Activated naive CD4-positive, alpha-beta T cell treated with anti-CD3 and anti-CD28 coated beads, Interleukin-2, amount 50 U/mL, for 24 hours (primary cell): ENCODE data around the gene HMGXB3.
A peak's percentile ranks its signal among the peaks of the same experiment; 100 is the strongest.

Experiments
- H3K27ac Mint-ChIP-seq: one replicate; pipeline ENCODE4 v1.8.0; 2021; ENCODE audit warnings: mild to moderate bottlenecking, mixed read lengths
- H3K27me3 Mint-ChIP-seq: one replicate; pipeline ENCODE4 v1.8.0; 2021; ENCODE audit warnings: mixed read lengths
- H3K36me3 Mint-ChIP-seq: one replicate; pipeline ENCODE4 v1.8.0; 2021; ENCODE audit warnings: mixed read lengths
- H3K4me1 Mint-ChIP-seq: one replicate; pipeline ENCODE4 v1.8.0; 2021; ENCODE audit warnings: mixed read lengths
- H3K4me3 Mint-ChIP-seq: one replicate; pipeline ENCODE4 v1.8.0; 2021; ENCODE audit warnings: mild to moderate bottlenecking, mixed read lengths
- H3K9me3 Mint-ChIP-seq: one replicate; pipeline ENCODE4 v1.8.0; 2021; ENCODE audit warnings: mixed read lengths

HMGXB3 gene

DNA sequence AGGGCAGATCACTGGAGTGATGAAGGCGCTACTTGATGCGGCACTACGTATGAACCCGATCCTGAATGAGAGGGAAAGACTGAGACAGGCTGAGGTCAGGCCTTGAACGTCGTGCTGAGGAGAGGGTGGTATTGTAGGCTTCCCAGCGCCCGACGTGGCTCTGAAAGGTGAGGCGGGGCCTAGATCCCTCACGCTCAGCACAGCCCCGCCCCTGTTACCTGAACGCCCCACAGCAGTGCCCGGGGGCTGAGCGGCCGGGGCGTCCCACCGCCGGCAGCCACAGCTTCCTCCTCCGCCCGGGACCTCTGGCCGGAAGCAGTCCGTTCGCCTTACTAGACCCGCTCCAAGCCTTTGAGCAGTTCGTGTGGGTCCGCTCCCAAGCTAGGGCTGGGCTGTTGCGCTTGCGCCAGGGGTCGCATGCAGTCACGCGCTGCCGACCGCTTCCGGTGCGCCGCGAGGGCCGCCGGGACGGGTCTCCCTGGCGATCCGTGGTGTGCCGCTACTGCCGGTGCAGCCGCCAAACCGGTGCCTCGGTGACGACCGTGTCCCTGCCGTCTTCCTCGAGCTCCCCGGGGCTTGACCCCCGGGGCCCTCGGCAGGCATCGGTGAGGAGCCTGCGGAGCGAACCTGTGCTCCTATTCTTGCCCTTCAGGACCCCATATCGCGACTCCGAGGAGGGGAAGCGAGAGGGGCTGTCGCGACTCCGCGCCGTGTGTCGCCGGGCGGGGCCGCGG lies at the start of gene HMGXB3, which contains the start of gene TIGD6:
TSS of gene HMGXB3 (plus strand) at position 484 of the 734 bp plus-strand sequence. CDS start 4,114 bp downstream, outside the sequence.
TSS of gene TIGD6 (minus strand) at position 399 of the 734 bp plus-strand sequence. CDS start 4,306 bp downstream, outside the sequence.
- H3K27ac Mint-ChIP-seq: peak within 1 kb of the TSS; percentile 99
- no peaks in the 10 kb centered on the region for H3K9me3 Mint-ChIP-seq
- H3K4me3 Mint-ChIP-seq: peak within 1 kb of the TSS; percentile 98
- H3K4me1 Mint-ChIP-seq: peaks cover 45% of the 10 kb centered on the region
- H3K27me3 Mint-ChIP-seq: no peaks in the 10 kb centered on the region
- peaks cover 17% of the 10 kb centered on the region for H3K36me3 Mint-ChIP-seq

DNA sequence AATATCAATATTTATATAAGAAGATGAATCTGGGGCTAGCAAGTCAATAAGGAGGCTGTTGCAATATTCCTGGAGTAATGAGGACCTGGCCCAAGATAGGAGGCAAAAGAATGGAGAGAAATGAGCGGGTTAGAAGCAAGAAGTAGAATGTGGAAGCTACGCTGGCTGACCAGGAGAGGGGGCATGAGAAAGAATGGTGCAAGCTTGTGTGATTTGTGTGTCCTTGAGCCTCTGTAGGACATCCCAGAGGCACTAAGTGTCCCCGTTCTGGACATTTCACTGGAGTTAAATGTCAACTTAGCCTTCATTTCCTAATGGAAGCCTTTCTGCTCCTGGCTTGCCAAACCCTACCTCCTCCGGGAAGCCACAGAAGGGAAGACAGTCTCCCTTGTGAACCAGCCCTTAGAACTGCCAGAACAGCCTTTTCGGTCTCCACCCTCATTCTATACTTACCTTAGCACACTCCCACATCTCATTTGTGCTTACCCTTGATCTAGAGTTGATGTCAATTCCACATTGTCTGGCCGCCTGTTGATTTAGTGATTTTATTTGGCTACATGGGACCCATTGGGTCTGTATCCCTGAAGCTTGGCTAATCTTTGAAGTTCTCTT lies 49.3 kb upstream of the HMGXB3 start:
- Mint-ChIP-seq H3K27me3 (peaks cover 3% of the 10 kb centered on the region), H3K4me1 (no peaks in the 10 kb centered on the region), H3K27ac (no peak overlapping the region), H3K36me3 (no peaks in the 10 kb centered on the region), H3K9me3 (no peaks in the 10 kb centered on the region), H3K4me3 (no peak overlapping the region)

DNA sequence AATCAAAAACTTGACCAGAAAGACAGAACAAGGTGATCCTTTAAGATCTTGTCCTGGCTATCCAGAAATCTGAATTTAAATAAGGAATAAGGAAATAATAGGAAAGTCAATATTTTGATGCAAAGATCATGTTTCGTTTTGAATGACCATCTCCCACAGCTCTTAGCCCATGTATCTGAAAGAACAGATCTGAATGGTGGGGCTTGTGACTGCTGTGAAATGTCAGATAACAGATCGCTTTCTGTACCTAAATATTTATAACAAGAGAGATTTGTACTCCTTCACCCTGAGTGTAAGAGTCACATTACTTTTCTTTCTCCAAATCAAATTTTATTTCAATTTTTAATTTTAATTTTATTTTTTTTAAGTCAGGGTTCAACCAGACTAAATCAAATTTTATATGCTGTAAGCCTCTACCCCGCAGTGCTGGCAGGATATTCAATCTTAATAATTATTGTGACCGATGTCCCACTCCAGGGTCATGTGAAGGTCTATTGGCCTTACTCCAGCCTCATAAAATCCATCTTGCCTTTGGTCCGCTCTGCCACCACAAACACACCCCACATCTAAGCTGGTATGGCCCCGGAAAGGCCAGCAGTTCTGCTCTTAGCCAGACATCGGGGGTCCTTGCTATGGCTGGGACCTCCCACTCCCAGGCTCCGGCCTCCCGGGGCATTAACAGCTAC lies 47.0 kb upstream of the HMGXB3 start:
- Mint-ChIP-seq H3K4me3 (no peak overlapping the region), H3K27ac (no peak overlapping the region), H3K9me3 (no peaks in the 10 kb centered on the region), H3K36me3 (no peaks in the 10 kb centered on the region), H3K4me1 (no peaks in the 10 kb centered on the region), H3K27me3 (no peaks in the 10 kb centered on the region)

DNA sequence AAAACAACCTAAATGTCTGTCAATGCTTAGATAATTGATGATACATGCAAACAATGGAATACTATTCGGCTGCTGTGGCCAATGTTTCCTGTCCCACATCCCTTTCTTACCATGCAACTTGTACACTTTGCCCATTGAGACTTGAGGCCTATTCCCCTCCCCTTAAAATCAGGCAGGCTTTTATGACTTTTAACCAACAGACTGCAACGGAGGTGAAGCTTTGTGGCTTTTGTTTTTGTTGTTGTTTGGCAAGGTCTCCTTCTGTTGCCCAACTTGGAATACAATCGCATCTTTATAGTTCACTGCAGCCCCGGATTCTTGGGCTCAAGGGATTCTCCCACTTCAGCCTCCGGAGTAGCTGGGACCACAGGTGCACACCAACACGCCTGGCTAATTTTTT lies 45.7 kb upstream of the HMGXB3 start:
- Mint-ChIP-seq H3K27me3 (no peaks in the 10 kb centered on the region), H3K4me1 (peaks cover 7% of the 10 kb centered on the region)

GRCh38 chr5:149956685-149957084 lies 43.9 kb upstream of the HMGXB3 start:
- Mint-ChIP-seq H3K4me3 (no peak overlapping the region), H3K27ac (no peak overlapping the region), H3K9me3 (no peaks in the 10 kb centered on the region), H3K4me1 (peaks cover 20% of the 10 kb centered on the region), H3K36me3 (no peaks in the 10 kb centered on the region), H3K27me3 (no peaks in the 10 kb centered on the region)

More for the DNA sequence above, 45.7 kb upstream of the HMGXB3 start:
- Mint-ChIP-seq H3K36me3 (no peaks in the 10 kb centered on the region), H3K27ac (no peak overlapping the region), H3K9me3 (no peaks in the 10 kb centered on the region), H3K4me3 (no peak overlapping the region)

GRCh38 chr5:149957855-149958254 lies 42.7 kb upstream of the HMGXB3 start:
- no peaks in the 10 kb centered on the region for H3K9me3 Mint-ChIP-seq
- H3K27me3 Mint-ChIP-seq: no peaks in the 10 kb centered on the region
- H3K4me3 Mint-ChIP-seq: no peak overlapping the region
- H3K36me3 Mint-ChIP-seq: peaks cover 2% of the 10 kb centered on the region
- H3K27ac Mint-ChIP-seq: no peak overlapping the region
- H3K4me1 Mint-ChIP-seq: peaks cover 32% of the 10 kb centered on the region

GRCh38 chr5:149959406-149960236 lies 40.9 kb upstream of the HMGXB3 start:
- Mint-ChIP-seq H3K36me3 (peaks cover 2% of the 10 kb centered on the region), H3K27ac (peak overlapping the region; percentile 96), H3K27me3 (no peaks in the 10 kb centered on the region), H3K4me3 (peak overlapping the region; percentile 94), H3K4me1 (peaks cover 32% of the 10 kb centered on the region), H3K9me3 (no peaks in the 10 kb centered on the region)

DNA sequence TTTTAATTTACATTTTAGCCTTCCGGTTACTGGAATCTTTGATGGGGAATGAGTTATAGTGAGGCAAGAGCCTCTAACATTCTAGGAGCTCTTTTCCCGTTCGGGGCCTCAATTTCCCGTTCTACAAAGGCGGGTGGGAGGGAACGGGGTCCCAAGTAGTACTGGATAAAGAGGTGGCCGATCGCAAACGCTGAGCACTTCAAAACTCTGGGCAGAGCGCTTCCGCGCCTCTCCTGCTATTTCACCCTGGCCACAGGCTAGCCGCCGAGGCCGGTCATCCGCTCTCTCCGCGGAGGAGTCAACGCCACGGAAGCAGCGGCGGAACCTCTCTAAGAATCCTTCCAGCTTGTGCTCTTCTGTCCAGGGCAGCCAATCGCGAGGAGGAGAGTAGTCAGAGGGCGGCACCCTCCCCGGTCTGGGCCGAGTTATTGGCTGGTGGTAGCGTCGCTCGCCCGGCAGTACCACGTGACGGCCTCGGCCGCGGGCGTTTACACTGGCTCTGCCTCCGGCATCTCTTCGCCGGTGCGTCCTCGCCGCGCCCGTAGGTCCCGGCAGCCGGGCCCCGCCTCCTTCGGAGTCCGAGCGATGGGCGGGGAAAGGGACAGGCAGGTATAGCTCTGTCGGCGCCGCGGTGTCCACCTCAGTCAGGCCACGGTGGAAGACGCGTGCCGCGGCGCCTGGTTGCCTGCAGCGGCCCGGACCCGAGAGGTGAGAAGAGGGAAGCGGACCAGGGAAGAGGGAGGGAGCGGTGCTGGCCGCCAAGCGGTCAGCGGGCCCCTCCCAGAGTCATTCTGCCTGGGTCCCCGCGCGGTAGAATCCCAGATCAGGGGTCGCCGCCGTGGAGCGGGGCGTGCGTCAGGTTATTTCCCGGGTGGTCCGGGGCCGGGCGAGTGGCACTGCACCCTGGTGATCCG lies 40.0 kb upstream of the HMGXB3 start, which contains the start of gene SLC26A2:
TSS of gene SLC26A2 (plus strand) at position 487 of the 914 bp plus-strand sequence. CDS start 16,895 bp downstream, outside the sequence.
- Mint-ChIP-seq H3K9me3 (no peaks in the 10 kb centered on the region), H3K27ac (peak within 1 kb of the TSS; percentile 99), H3K27me3 (no peaks in the 10 kb centered on the region), H3K4me1 (peaks cover 34% of the 10 kb centered on the region), H3K4me3 (peak within 1 kb of the TSS; percentile 94), H3K36me3 (peaks cover 2% of the 10 kb centered on the region)

GRCh38 chr5:149961186-149961685 lies 39.3 kb upstream of the HMGXB3 start:
- Mint-ChIP-seq H3K36me3 (peaks cover 2% of the 10 kb centered on the region), H3K4me1 (peaks cover 35% of the 10 kb centered on the region), H3K27ac (peak overlapping the region; percentile 31), H3K27me3 (no peaks in the 10 kb centered on the region), H3K4me3 (peak overlapping the region; percentile 94), H3K9me3 (no peaks in the 10 kb centered on the region)

DNA sequence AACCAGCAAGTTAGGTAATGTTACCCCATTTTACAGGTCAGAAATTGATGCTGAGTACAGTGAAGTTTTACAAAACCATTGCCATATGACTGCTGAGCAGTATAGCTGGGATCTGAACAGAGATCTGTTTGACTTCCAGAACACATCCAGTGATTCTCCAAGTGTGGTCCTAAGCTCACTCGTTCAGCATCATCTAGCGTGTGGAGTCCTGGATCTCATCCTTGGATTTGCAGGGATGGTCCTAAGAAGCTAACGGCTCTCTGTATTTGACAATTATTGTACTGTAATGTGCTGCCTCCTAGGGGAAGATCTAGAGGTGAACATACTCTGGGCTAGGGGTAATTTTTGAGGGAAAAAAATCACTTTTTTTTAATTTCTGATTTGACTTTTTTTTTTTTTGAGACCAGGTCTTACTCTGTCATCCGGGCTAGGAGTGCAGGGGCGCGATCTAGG lies 38.6 kb upstream of the HMGXB3 start:
- H3K9me3 Mint-ChIP-seq: no peaks in the 10 kb centered on the region
- H3K4me3 Mint-ChIP-seq: peak overlapping the region; percentile 94
- H3K36me3 Mint-ChIP-seq: peaks cover 2% of the 10 kb centered on the region
- peak overlapping the region; percentile 31 for H3K27ac Mint-ChIP-seq
- H3K4me1 Mint-ChIP-seq: peaks cover 36% of the 10 kb centered on the region
- H3K27me3 Mint-ChIP-seq: no peaks in the 10 kb centered on the region

- Mint-ChIP-seq H3K9me3 (no peaks in the 10 kb centered on the region), H3K27ac (no peak overlapping the region), H3K27me3 (no peaks in the 10 kb centered on the region), H3K4me3 (peak overlapping the region; percentile 94), H3K36me3 (peaks cover 2% of the 10 kb centered on the region), H3K4me1 (peaks cover 41% of the 10 kb centered on the region)
Observed at GRCh38 chr5:149962601-149963300, 37.8 kb upstream of the HMGXB3 start.

DNA sequence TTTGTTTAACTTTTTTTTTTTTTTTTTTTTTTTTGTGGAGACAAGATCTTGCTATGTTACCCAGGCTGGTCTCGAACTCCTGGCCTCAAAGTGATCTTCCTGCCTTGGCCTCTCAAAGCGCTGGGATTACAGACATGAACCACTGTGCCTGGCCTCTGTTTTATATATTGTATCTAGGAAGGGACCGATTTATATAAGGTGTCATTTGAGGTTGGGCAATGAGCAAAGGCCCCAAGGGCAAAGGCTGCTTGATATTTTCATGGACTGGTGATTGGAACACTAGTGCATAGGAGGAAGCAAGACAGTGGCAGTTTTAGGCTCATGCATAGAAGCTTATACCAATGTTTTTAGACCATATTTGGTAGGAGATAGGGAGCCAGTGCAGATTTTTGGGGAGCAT lies 36.8 kb upstream of the HMGXB3 start:
- H3K27ac Mint-ChIP-seq: no peak overlapping the region

DNA sequence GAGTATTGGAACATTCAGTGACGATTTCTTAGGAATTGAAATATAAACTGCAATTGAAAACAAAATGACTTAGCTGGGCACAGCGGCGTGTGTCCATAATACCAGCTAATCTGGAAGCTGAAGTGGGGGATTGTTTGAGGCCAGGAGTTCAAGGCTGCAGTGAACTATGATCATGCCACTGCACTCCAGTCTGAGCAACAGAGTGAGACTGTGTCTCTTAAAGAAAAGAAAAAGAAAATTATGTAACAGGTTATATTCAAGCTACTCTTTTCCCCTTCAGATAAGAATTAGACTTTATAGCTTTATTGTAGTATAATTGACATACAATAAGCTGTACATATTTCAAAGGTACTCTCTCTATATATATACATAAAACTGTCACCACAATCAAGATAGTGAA lies 33.6 kb upstream of the HMGXB3 start:
- Mint-ChIP-seq H3K4me3 (no peak overlapping the region), H3K27me3 (no peaks in the 10 kb centered on the region), H3K4me1 (peaks cover 26% of the 10 kb centered on the region), H3K27ac (no peak overlapping the region), H3K36me3 (peaks cover 2% of the 10 kb centered on the region), H3K9me3 (no peaks in the 10 kb centered on the region)

More for the DNA sequence above, 36.8 kb upstream of the HMGXB3 start:
- Mint-ChIP-seq H3K36me3 (peaks cover 2% of the 10 kb centered on the region), H3K9me3 (no peaks in the 10 kb centered on the region), H3K4me1 (peaks cover 41% of the 10 kb centered on the region), H3K4me3 (no peak overlapping the region), H3K27me3 (no peaks in the 10 kb centered on the region)
